NCI-H1092 (cell line): ENCODE measurements around the gene GPBP1.
"Not testable (repeated sequence)": the region's sequence is repeated elsewhere in the genome, so short reads cannot be mapped to it uniquely, and the experiment has no call there.

Source experiments
- DNase-seq: peaks from one replicate; lab custom pipeline; 2025; lab: John Stamatoyannopoulos, UW

The GPBP1 gene

DNA sequence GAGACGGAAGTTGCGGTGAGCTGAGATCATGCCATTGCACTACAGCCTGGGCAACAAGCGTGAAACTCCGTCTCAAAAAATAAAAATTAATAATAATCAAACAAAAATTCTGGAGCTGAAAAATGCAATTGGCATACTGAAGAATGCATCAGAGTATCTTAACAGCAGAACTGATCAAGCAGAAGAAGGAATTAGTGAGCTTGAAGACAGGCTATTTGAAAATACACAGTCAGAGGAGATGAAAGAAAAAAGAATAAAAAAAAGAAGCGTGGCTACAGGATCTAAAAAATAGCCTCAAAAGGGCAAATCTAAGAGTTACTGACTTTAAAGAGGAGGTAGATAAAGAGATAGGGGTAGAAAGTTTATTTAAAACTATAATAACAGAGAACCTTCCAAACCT lies 111.2 kb downstream of the GPBP1 start:
- not testable (repeated sequence) for DNase-seq

GRCh38 chr5:57291894-57292293 lies 118.0 kb downstream of the GPBP1 start:
- DNase-seq, result no peak

DNA sequence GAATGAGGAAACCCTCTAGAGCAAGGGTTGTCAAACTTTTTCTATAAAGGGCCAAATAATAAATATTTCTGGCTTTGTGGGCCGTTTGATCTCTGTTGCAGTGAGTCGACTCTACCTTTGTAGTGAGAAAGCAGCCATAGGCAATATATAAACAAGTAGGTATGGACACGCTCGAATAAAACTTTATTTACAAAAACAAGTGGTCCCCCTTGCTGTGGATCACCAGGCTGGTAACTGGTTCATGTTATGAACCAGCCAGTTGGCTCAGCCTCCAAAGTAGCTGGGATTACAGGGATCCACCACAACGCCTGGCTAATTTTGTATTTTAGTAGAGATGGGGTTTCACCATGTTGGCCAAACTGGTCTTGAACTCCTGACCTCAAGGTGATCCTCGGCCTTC lies 118.5 kb downstream of the GPBP1 start:
- DNase-seq, result no peak

DNA sequence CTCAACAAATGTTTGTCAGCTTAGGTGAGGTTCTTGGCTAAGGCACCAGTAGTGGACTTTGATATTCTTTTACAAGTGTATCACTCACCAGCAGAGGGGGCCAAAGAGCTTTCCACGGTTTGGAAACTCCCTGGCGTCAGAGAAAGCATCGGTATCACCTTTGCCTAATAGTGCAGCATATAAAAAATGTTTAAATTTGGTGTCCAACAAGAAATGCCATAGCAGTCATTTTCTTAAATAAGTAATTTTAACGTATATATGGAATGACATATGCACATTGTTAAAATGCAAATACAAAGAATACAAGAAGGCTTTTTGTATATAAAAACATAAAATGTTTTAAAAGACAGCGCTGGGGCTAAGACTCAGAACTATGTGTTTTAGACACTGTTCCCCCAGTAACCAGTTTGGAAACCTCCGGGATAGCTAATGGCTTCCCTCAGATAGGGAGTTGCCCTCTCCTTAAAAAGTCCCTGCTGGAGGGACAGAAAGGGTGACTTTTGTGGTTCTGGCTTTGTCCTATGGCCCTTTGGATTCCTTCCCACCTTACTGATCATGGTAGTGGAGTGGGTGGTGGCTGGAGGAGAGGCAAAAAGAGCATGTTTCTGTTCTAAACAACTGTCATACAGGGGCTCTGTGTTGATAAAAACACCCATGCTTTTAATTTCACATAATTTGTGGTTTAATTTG lies 124.6 kb downstream of the GPBP1 start:
- peak; percentile 43 for DNase-seq

DNA sequence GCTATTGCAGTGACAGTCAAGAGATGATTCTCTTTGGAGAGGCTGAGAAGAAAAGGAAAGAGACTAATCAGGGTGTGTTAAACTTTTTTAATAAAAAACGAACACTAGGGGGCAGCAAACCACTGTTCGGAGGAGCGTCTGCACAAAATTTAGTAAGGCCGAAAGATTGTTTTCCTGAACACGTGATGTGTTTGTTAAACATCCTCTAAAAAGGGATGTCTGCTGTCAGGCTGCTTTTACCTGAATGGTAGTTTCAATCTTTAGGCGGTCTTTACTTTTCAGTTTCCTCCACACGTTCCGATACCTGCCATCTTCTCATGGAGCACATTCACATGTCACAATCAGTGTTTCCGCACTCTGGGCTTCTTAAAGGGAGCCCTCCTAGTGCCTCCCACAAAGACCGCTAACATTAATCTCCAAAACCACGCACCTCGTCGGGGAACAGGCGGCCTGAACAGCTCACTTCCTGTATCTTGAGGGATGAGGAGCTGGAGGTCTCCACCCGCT lies 125.2 kb downstream of the GPBP1 start:
- DNase-seq, result no peak

DNA sequence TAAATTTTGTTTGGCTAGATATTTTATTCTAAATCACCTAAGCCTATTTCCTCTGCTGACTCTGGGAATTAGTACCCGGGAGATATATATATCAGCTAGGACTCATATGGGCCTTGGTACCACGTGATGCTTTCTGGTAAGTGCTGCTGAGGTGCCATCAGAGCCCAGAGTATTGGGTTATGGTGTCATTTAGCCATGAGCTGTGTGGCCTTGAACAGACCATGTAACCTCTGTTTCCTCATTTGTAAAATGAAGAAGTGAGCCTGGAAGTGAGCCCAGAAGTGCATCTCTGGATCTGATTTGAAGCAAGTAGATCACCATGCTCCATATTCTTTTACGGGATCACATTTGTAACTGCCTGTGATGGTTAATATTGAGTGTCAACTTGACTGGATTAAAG lies 126.1 kb downstream of the GPBP1 start:
- DNase-seq, result no peak

DNA sequence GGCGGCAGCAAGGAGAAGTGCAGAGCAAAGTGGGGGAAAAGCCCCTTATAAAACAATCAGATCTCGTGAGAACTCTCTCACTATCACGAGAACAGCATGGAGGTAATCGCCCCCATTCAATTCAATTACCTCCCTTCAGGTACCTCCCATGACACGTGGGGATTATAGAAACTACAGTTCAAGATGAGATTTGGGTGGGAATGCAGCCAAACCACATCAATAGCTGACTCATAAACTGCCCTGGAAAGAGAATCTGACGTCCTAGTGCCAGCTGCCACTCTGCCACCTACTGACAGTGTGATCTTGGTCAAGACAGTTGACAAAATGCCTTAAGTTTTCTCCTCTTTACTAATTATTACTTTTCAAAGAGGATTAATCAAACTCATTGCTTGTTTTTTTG lies 128.3 kb downstream of the GPBP1 start:
- no peak for DNase-seq

DNA sequence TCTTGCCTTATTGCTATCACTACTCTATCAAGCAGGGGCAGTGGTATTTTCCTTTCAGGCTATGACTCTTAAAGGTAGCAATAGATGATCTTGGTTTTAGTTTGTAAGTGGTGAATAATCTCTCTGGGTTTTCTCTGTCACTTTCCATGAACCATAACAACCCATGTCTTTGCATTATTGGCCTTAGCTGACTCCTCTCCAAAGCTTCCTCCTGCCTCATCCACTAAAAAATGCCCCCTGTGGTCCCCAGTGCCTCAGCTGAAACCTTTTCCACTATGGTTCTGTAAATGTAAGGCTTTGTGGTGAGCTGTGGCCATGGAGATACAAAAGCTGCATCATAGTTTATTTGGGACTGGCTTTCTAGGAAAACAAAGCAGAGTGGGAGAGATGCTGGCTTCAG lies 128.8 kb downstream of the GPBP1 start:
- DNase-seq, result no peak

DNA sequence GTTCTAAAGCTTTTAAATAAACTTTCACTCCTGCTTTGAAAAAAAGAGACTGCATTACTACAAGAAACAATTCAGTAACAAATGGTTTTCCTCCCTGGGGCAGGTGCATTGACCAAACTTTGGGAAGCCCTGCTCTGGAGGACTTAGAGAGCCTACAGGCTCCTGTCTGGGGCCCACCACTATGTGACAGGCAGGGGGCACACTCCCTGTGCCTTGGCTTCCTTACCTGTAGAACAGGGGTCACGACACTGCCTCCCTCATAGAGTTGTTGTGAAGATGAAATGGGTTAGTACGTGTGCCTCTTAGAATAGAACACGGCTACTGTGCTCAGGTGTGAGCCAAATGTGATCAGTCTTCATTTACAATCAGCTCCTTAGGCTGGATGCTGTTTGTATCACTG lies 130.1 kb downstream of the GPBP1 start:
- DNase-seq, result no peak

DNA sequence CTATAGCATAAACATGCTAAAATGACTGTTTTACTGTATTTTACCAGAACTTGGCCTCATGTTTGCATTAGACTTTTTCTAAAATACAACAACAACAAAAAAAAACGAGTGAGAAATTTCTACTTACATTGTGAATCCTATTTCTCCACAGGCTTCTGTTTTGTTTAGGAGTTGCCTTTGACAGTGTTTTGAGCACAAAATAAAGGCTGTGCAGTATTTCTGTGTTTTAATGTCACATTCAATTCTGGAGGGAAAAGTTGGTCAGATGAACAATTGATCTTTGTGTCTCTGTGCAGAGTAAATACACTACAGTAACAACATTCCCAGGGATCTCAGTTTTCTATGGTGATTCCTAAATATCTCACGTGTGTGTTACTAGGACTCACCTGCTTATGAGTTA lies 131.1 kb downstream of the GPBP1 start:
- no peak for DNase-seq

- no peak for DNase-seq
Observed at GRCh38 chr5:57306359-57306758, 132.5 kb downstream of the GPBP1 start.

DNA sequence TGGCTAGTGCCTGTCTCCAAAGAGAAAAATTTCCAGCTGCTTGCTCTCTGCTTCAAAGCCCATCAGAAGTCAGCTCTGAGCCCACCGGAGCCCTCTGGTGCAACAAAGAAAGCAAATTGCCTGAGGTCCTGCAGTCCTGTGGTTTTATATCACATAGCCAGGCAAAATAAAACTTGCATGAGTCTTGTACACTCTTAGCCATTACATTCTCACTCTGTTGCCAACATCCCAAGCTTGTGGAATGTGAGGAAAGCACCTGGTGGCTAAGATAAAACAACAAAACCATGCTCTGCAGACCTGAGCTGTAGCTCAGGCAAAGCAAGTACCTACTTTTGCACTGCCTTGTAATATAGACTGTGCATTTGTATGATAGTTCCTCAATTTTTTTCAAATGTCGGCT lies 133.7 kb downstream of the GPBP1 start:
- DNase-seq, result no peak

- DNase-seq, result not testable (repeated sequence)
Observed at GRCh38 chr5:57309022-57309421, 135.2 kb downstream of the GPBP1 start.

DNA sequence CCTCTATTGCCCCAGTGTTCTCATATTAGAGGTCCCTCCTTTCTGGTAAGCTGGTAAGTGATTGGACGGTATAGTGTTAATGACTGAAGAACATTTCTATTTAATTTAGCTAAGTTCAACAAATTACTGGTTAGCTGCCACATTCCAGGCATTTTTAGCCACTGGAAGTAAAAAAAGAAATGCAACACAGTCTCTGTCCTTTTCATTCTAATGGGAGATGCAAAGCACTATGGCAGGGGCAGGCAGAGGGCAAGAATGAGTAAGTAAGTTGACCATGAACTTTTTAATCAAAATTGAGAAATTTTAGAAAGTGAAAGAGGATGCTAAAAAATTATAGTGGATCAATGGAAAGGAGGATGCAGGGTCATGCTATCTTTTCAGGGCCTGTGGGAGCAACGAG lies 137.4 kb downstream of the GPBP1 start:
- DNase-seq, result no peak

- no peak for DNase-seq
Observed at GRCh38 chr5:57311921-57312735, 138.3 kb downstream of the GPBP1 start.

DNA sequence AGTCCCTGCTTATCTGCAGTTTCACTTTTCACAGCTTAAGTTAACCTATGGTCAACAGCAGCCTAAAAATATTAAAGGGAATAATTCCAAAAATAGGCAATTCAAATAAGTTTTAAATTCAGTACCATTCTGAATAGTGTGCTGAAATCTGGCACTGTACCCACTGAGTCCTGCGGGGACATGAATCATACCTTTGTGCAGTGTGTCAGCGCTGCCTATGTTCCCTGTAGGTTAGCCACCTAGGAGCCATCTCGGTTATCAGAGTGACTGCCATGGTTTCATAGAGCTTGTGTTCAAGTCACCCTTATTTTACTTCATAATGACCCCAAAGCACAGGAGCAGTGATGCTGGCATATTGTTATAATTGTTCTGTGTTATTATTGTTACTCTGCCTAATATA lies 139.9 kb downstream of the GPBP1 start:
- DNase-seq, result no peak
